Astrocyte (in vitro differentiated cells and primary cell): ENCODE measurements around the gene NAV1. TPM values are rescaled to one million over a fixed set of nuclear protein-coding genes. Genes with fewer than 3 reads are reported as not detected.
A peak's percentile ranks its signal among the peaks of the same experiment; 100 is the strongest.

ENCODE experiments used
- DNase-seq: peaks from one replicate; pipeline ENCODE4 v3.0.0-alpha.2; 2010; ENCODE audit warnings: low read depth
- FAIRE-seq: peaks from 2 replicates; lab custom pipeline; 2011; peaks lifted over from hg19 to GRCh38; lab: Jason Lieb, UNC
- H2AFZ ChIP-seq: 2 replicates; pipeline ENCODE4 v1.6.0; 2012; ENCODE audit warnings: low read depth, low read length, inconsistent platforms
- H3K27ac ChIP-seq: 2 replicates; pipeline ENCODE4 v1.5.1; 2011; ENCODE audit warnings: low read depth, low read length, inconsistent platforms
- H3K27me3 ChIP-seq: 2 replicates; pipeline ENCODE4 v1.6.0; 2011; ENCODE audit warnings: low read length, inconsistent platforms; ENCODE audit not compliant: insufficient read depth
- H3K36me3 ChIP-seq: 2 replicates; pipeline ENCODE4 v1.5.1; 2011; ENCODE audit warnings: low read length, inconsistent platforms; ENCODE audit not compliant: insufficient read depth
- H3K4me1 ChIP-seq: 2 replicates; pipeline ENCODE4 v1.5.1; 2011; ENCODE audit warnings: low read length, inconsistent platforms; ENCODE audit not compliant: insufficient read depth
- H3K4me2 ChIP-seq: 2 replicates; pipeline ENCODE4 v1.6.0; 2012; ENCODE audit warnings: low read length, inconsistent platforms
- H3K4me3 ChIP-seq: 2 replicates; pipeline ENCODE4 v1.5.1; 2011; ENCODE audit warnings: low read depth, mild to moderate bottlenecking, low read length, inconsistent platforms; ENCODE audit not compliant: insufficient read depth
- H3K79me2 ChIP-seq: 2 replicates; pipeline ENCODE4 v1.6.0; 2012; ENCODE audit warnings: mild to moderate bottlenecking, low read length, inconsistent platforms; ENCODE audit not compliant: insufficient read depth
- H3K9ac ChIP-seq: 2 replicates; pipeline ENCODE4 v1.6.0; 2012; ENCODE audit warnings: mild to moderate bottlenecking, low read length, inconsistent platforms
- H3K9me3 ChIP-seq: 2 replicates; pipeline ENCODE4 v1.5.1; 2012; ENCODE audit warnings: low read depth, mild to moderate bottlenecking, low read length, inconsistent platforms; ENCODE audit not compliant: insufficient read depth
- H4K20me1 ChIP-seq: 2 replicates; pipeline ENCODE4 v1.6.0; 2012; ENCODE audit warnings: low read length, inconsistent platforms; ENCODE audit not compliant: insufficient read depth
- H3K27ac Mint-ChIP-seq: one replicate; pipeline ENCODE4 v1.8.0; 2021; ENCODE audit warnings: mild to moderate bottlenecking, mixed read lengths; ENCODE audit not compliant: unreplicated experiment
- H3K27me3 Mint-ChIP-seq: one replicate; pipeline ENCODE4 v1.8.0; 2021; ENCODE audit warnings: low read depth, mixed read lengths; ENCODE audit not compliant: unreplicated experiment
- H3K36me3 Mint-ChIP-seq: one replicate; pipeline ENCODE4 v1.8.0; 2021; ENCODE audit warnings: low read depth, mixed read lengths; ENCODE audit not compliant: unreplicated experiment
- H3K4me1 Mint-ChIP-seq: one replicate; pipeline ENCODE4 v1.8.0; 2021; ENCODE audit warnings: low read depth, mixed read lengths; ENCODE audit not compliant: unreplicated experiment
- H3K4me3 Mint-ChIP-seq: one replicate; pipeline ENCODE4 v1.8.0; 2021; ENCODE audit warnings: mild to moderate bottlenecking, moderate library complexity, mixed read lengths; ENCODE audit not compliant: unreplicated experiment
- H3K9me3 Mint-ChIP-seq: one replicate; pipeline ENCODE4 v1.8.0; 2021; ENCODE audit warnings: mild to moderate bottlenecking, mixed read lengths; ENCODE audit not compliant: unreplicated experiment
- CTCF ChIP-seq: IDR thresholded peaks from 2 replicates; pipeline ENCODE4 v1.5.1; 2011; ENCODE audit warnings: low read depth, mild to moderate bottlenecking, inconsistent platforms, low read length, moderate library complexity; ENCODE audit not compliant: insufficient read depth
- EZH2 ChIP-seq: IDR thresholded peaks from 2 replicates; pipeline ENCODE4 v1.6.1; 2012; ENCODE audit warnings: mild to moderate bottlenecking, low read length, inconsistent platforms; ENCODE audit not compliant: insufficient read depth
- total RNA-seq: library from RNA; stranded (reverse); gene quantifications from 2 replicates; pipeline ENCODE4 v1.2.1, GENCODE V29; 2021

Gene NAV1
- total RNA-seq, 1 donor from 2014 or later, result 79.7 TPM

GRCh38 chr1:201525193-201525778 is 13.6 kb upstream of the NAV1 start:
- Histone ChIP-seq H4K20me1 (no peaks in the 10 kb centered on the region), H3K4me2 (no peak overlapping the region), H3K27me3 (no peaks in the 10 kb centered on the region), H3K4me1 (peaks cover under 1% of the 10 kb centered on the region), H3K4me3 (no peak overlapping the region), H3K79me2 (no peaks in the 10 kb centered on the region), H3K9me3 (no peaks in the 10 kb centered on the region), H3K36me3 (no peaks in the 10 kb centered on the region), H2AFZ (no peak overlapping the region), H3K27ac (no peak overlapping the region), H3K9ac (no peak overlapping the region)
- no peaks in the 10 kb centered on the region for H3K9me3 Mint-ChIP-seq
- no peaks in the 10 kb centered on the region for H3K36me3 Mint-ChIP-seq
- no peak for TF ChIP-seq CTCF
- TF ChIP-seq EZH2, result no peak
- no peaks in the 10 kb centered on the region for H3K27me3 Mint-ChIP-seq
- FAIRE-seq (no peak), DNase-seq (no peak)
- H3K4me1 Mint-ChIP-seq, result peaks cover 1% of the 10 kb centered on the region
- no peak overlapping the region for H3K4me3 Mint-ChIP-seq
- peak overlapping the region; percentile 35 for H3K27ac Mint-ChIP-seq

- no peaks in the 10 kb centered on the region for H3K79me2 ChIP-seq
- no peak overlapping the region for H3K4me2 ChIP-seq
- peaks cover 20% of the 10 kb centered on the region for H3K4me1 Mint-ChIP-seq
- H3K27me3 ChIP-seq, result no peaks in the 10 kb centered on the region
- FAIRE-seq, result no peak
- peaks cover 12% of the 10 kb centered on the region for H3K4me1 ChIP-seq
- no peak for TF ChIP-seq CTCF
- TF ChIP-seq EZH2, result no peak
- H3K36me3 Mint-ChIP-seq, result no peaks in the 10 kb centered on the region
- H3K4me3 Mint-ChIP-seq, result no peak overlapping the region
- no peak overlapping the region for H3K27ac Mint-ChIP-seq
- no peak overlapping the region for H3K9ac ChIP-seq
- H4K20me1 ChIP-seq, result no peaks in the 10 kb centered on the region
- no peaks in the 10 kb centered on the region for H3K27me3 Mint-ChIP-seq
- H3K9me3 Mint-ChIP-seq, result no peaks in the 10 kb centered on the region
- DNase-seq, result no peak
- no peak overlapping the region for H3K27ac ChIP-seq
- no peak overlapping the region for H3K4me3 ChIP-seq
- no peaks in the 10 kb centered on the region for H3K9me3 ChIP-seq
- no peak overlapping the region for H2AFZ ChIP-seq
- H3K36me3 ChIP-seq, result no peaks in the 10 kb centered on the region
Measured at GRCh38 chr1:201527879-201528278, 11.0 kb upstream of the NAV1 start.

- Histone ChIP-seq H3K4me2 (no peak overlapping the region), H3K36me3 (no peaks in the 10 kb centered on the region), H3K27me3 (no peaks in the 10 kb centered on the region), H3K4me1 (peaks cover 12% of the 10 kb centered on the region), H3K9ac (no peak overlapping the region), H3K9me3 (no peaks in the 10 kb centered on the region), H3K4me3 (no peak overlapping the region), H3K79me2 (no peaks in the 10 kb centered on the region), H3K27ac (no peak overlapping the region), H4K20me1 (no peaks in the 10 kb centered on the region), H2AFZ (no peak overlapping the region)
- Mint-ChIP-seq H3K4me1 (peaks cover 25% of the 10 kb centered on the region), H3K27me3 (no peaks in the 10 kb centered on the region), H3K36me3 (no peaks in the 10 kb centered on the region), H3K27ac (no peak overlapping the region), H3K4me3 (peak overlapping the region; percentile 10), H3K9me3 (no peaks in the 10 kb centered on the region)
- DNase-seq (peak; percentile 70), FAIRE-seq (no peak)
- TF ChIP-seq CTCF (no peak), EZH2 (no peak)
Measured at GRCh38 chr1:201528631-201529252, 10.2 kb upstream of the NAV1 start.
